ENCODE results near the gene PLA2G2F.

PLA2G2F gene

DNA sequence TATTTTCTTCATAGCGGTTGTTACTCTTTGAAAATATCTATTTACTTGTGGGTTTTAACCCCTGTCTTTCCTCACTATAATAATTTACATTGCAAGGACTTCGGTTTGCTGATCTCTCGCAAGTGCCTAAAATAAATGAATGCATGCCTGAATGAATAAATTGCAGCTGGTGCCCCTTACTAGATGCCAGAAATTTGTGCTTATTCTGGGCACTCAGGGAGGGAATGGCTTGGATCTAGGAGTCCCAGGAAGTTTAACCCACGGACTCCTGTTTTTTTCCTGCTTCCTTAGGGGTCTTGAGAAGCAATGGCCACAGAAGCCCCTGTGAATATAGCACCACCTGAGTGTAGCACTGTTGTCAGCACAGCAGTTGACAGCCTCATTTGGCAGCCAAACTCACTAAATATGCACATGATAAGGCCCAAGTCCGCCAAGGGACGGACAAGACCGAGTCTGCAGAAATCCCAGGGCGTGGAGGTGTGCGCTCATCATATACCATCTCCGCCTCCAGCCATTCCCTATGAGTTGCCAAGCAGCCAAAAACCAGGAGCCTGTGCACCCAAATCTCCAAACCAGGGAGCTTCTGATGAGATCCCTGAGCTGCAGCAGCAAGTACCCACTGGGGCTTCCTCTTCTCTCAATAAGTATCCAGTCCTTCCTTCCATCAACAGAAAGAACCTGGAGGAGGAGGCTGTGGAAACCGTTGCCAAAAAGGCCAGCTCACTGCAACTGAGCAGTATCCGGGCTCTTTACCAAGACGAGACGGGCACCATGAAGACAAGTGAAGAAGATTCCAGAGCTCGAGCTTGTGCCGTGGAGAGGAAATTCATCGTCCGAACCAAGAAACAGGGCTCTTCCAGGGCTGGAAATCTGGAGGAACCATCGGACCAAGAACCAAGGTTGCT lies 51.4 kb downstream of the PLA2G2F start:
- no peak overlapping the region for H3K9ac ChIP-seq (ENCODE audit: low read length)
- H3K9me2 ChIP-seq (replicated peaks; ENCODE audit: insufficient read depth, low read length) = no peaks in the 10 kb centered on the region
- no peak overlapping the region for H2AFZ ChIP-seq (ENCODE audit: low read depth, low read length, severe bottlenecking)
- H3K27me3 ChIP-seq (ENCODE audit: low read length) = no peaks in the 10 kb centered on the region
- no peak overlapping the region for H3K27ac ChIP-seq (ENCODE audit: low read depth, low read length)
- no peaks in the 10 kb centered on the region for H4K20me1 ChIP-seq (ENCODE audit: low read depth, low read length)
- no peak overlapping the region for H3K4me3 ChIP-seq (ENCODE audit: insufficient read depth, low read length, poor library complexity, severe bottlenecking)
- H3K9me3 ChIP-seq (ENCODE audit: insufficient read depth, low read length) = no peaks in the 10 kb centered on the region
- no peak overlapping the region for H3K4me2 ChIP-seq (ENCODE audit: low read depth, low read length, poor library complexity, severe bottlenecking)
- no peaks in the 10 kb centered on the region for H3K36me3 ChIP-seq (ENCODE audit: low read length)
- H3F3A ChIP-seq (ENCODE audit: insufficient read depth) = no peaks in the 10 kb centered on the region
- no peaks in the 10 kb centered on the region for H3K79me2 ChIP-seq (ENCODE audit: insufficient read depth, low read length)
- TF ChIP-seq, protein P1, sequence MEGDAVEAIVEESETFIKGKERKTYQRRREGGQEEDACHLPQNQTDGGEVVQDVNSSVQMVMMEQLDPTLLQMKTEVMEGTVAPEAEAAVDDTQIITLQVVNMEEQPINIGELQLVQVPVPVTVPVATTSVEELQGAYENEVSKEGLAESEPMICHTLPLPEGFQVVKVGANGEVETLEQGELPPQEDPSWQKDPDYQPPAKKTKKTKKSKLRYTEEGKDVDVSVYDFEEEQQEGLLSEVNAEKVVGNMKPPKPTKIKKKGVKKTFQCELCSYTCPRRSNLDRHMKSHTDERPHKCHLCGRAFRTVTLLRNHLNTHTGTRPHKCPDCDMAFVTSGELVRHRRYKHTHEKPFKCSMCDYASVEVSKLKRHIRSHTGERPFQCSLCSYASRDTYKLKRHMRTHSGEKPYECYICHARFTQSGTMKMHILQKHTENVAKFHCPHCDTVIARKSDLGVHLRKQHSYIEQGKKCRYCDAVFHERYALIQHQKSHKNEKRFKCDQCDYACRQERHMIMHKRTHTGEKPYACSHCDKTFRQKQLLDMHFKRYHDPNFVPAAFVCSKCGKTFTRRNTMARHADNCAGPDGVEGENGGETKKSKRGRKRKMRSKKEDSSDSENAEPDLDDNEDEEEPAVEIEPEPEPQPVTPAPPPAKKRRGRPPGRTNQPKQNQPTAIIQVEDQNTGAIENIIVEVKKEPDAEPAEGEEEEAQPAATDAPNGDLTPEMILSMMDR (IDR thresholded peaks at IDR 0.05; ENCODE audit: insufficient read depth, low read length, poor library complexity, severe bottlenecking) = no peak
- no peak for TF ChIP-seq EZH2phosphoT487 (conservative IDR thresholded peaks at IDR 0.05; ENCODE audit: low read length)

DNA sequence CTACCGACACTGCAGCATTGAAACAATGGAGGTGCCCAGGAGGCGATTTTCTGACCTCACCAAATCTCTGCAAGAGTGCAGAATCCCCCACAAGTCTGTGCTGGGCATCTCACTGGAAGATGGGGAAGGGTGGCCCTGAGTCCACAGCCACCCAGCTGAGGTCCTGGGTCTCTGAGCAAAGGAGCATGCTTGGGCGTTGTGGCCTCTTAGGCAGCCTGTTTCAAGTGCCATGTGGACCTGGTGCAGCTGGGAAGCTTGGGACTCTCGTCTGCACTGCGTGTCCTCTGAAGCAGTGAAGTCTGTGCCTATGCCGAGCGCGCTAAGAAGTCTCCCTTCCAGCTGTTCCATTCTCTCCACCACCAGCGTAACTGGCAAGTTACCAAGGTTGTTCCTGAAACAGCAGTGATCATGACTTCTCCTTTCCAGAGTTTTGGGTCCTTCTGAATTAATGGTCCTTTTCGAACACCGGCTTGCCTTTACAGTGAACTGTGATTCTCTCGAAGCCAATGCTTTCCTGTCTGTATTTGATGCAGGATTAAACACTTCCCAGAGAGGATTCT lies 52.2 kb downstream of the PLA2G2F start:
- H3K9me3 ChIP-seq (ENCODE audit: insufficient read depth, low read length) = no peaks in the 10 kb centered on the region
- no peaks in the 10 kb centered on the region for H3K9me2 ChIP-seq (replicated peaks; ENCODE audit: insufficient read depth, low read length)
- H3K36me3 ChIP-seq (ENCODE audit: low read length) = no peaks in the 10 kb centered on the region
- H3K27ac ChIP-seq (ENCODE audit: low read depth, low read length) = no peak overlapping the region
- no peak overlapping the region for H3K4me3 ChIP-seq (ENCODE audit: insufficient read depth, low read length, poor library complexity, severe bottlenecking)
- no peaks in the 10 kb centered on the region for H3F3A ChIP-seq (ENCODE audit: insufficient read depth)
- H2AFZ ChIP-seq (ENCODE audit: low read depth, low read length, severe bottlenecking) = no peak overlapping the region
- H3K4me2 ChIP-seq (ENCODE audit: low read depth, low read length, poor library complexity, severe bottlenecking) = no peak overlapping the region
- no peak for TF ChIP-seq EZH2phosphoT487 (conservative IDR thresholded peaks at IDR 0.05; ENCODE audit: low read length)
- TF ChIP-seq, protein P1 (IDR thresholded peaks at IDR 0.05; ENCODE audit: insufficient read depth, low read length, poor library complexity, severe bottlenecking) = no peak
- no peaks in the 10 kb centered on the region for H3K79me2 ChIP-seq (ENCODE audit: insufficient read depth, low read length)
- H3K27me3 ChIP-seq (ENCODE audit: low read length) = no peaks in the 10 kb centered on the region
- H3K9ac ChIP-seq (ENCODE audit: low read length) = no peak overlapping the region
- no peaks in the 10 kb centered on the region for H4K20me1 ChIP-seq (ENCODE audit: low read depth, low read length)

DNA sequence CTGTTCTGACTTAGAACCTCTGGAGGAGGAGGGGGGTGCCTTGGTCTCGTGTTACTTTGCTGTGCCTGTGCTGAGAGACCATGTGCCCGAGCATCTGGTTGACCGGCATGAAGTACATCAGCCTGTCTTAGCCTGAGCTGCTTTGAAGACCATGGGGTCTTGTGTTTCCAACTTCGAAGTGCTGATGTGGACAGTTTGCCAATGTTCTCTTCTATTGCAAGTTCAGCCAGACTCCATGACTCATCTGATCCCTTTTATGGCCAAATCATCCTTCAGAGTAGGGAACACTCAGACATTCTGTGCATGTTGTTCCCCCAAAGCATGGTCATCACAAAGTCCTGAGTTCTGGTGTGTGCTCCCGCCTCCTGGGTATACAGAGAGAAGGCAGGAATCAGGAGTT lies 53.2 kb downstream of the PLA2G2F start:
- Histone ChIP-seq H3K9me2 (replicated peaks; ENCODE audit: insufficient read depth, low read length) (no peaks in the 10 kb centered on the region), H3K4me3 (ENCODE audit: insufficient read depth, low read length, poor library complexity, severe bottlenecking) (no peak overlapping the region), H3K27ac (ENCODE audit: low read depth, low read length) (no peak overlapping the region), H3K79me2 (ENCODE audit: insufficient read depth, low read length) (no peaks in the 10 kb centered on the region), H3K9ac (ENCODE audit: low read length) (no peak overlapping the region), H3K36me3 (ENCODE audit: low read length) (no peaks in the 10 kb centered on the region), H3F3A (ENCODE audit: insufficient read depth) (no peaks in the 10 kb centered on the region), H3K4me2 (ENCODE audit: low read depth, low read length, poor library complexity, severe bottlenecking) (no peak overlapping the region), H3K27me3 (ENCODE audit: low read length) (no peaks in the 10 kb centered on the region), H3K9me3 (ENCODE audit: insufficient read depth, low read length) (no peaks in the 10 kb centered on the region), H2AFZ (ENCODE audit: low read depth, low read length, severe bottlenecking) (no peak overlapping the region), H4K20me1 (ENCODE audit: low read depth, low read length) (no peaks in the 10 kb centered on the region)
- TF ChIP-seq, protein P1 (IDR thresholded peaks at IDR 0.05; ENCODE audit: insufficient read depth, low read length, poor library complexity, severe bottlenecking) = no peak
- TF ChIP-seq EZH2phosphoT487 (conservative IDR thresholded peaks at IDR 0.05; ENCODE audit: low read length) = no peak
